GM18868 (cell line): ENCODE measurements around the gene AIPL1.
"Not testable (repeated sequence)": the region's sequence is repeated elsewhere in the genome, so short reads cannot be mapped to it uniquely, and the experiment has no call there.

Experiments used
- ATAC-seq: cut with Tn5 transposase; IDR thresholded peaks from one replicate; pipeline ENCODE4 v1.9.1; 2021; ENCODE audit warnings: mild to moderate bottlenecking, moderate library complexity; ENCODE audit not compliant: unreplicated experiment

The AIPL1 gene, protein sequence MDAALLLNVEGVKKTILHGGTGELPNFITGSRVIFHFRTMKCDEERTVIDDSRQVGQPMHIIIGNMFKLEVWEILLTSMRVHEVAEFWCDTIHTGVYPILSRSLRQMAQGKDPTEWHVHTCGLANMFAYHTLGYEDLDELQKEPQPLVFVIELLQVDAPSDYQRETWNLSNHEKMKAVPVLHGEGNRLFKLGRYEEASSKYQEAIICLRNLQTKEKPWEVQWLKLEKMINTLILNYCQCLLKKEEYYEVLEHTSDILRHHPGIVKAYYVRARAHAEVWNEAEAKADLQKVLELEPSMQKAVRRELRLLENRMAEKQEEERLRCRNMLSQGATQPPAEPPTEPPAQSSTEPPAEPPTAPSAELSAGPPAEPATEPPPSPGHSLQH

DNA sequence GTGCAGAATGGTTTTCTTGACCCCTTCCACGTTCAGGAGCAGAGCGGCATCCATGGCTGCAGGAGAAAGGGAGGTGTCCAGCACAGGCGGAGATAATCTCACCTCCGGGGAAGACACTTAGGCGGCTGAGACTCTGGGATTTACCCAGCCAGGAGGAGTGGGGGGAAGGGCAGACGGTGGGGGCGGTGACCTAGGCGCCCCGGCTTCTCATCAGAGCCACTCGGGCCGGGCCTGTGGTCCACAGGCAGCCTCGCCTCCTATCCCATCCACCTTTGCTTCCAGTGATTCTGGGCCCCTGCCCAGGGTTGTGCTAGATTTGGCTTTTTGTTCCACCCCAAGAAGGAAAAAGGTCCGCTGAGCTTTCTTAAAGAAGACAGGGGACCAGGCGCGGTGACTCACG, at the start of gene AIPL1:
Gene AIPL1 (minus strand): TSS at position 71 of the 400 bp plus-strand sequence. CDS start 17 bp downstream, at position 54.
- ATAC-seq: no peak

- no peak for ATAC-seq
Observed at GRCh38 chr17:6483507-6483906, 48.6 kb upstream of the AIPL1 start.

DNA sequence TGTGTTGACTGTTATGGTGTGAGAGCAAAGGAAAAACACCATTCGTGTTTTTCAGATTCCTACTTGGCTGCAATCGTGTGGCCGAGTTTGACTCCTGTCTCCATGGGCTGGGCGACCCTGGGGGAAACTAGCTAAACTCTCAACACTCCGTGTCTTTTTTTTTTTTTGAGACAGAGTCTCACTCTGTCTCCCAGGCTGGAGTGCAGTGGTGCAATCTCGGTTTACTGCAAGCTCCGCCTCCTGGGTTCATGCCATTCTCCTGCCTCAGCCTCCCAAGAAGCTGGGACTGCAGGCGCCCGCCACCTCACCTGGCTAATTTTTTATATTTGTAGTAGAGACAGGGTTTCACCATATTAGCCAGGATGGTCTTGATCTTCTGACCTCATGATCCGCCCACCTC, 47.9 kb upstream of the AIPL1 start:
- not testable (repeated sequence) for ATAC-seq

GRCh38 chr17:6482105-6482455, 47.2 kb upstream of the AIPL1 start:
- ATAC-seq: no peak

DNA sequence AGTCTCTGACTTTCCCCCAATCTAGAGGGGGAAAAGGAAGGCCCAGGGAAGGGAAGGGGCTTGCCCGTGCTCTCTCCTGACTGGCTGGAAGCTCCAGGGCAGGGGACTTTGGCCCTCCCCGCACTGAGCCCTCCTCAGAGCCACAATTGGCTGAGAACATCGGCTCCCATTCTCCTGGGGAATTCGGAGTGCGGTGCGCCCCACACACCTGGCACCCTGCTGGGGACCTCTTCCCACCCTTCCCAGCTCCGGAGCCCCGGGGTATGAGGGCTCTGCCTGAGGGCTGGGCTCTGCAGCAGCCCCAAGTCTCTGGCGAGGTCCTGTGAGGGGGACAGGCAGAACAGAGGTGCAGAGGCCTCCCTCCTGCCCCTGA, 45.4 kb upstream of the AIPL1 start:
- ATAC-seq: no peak

DNA sequence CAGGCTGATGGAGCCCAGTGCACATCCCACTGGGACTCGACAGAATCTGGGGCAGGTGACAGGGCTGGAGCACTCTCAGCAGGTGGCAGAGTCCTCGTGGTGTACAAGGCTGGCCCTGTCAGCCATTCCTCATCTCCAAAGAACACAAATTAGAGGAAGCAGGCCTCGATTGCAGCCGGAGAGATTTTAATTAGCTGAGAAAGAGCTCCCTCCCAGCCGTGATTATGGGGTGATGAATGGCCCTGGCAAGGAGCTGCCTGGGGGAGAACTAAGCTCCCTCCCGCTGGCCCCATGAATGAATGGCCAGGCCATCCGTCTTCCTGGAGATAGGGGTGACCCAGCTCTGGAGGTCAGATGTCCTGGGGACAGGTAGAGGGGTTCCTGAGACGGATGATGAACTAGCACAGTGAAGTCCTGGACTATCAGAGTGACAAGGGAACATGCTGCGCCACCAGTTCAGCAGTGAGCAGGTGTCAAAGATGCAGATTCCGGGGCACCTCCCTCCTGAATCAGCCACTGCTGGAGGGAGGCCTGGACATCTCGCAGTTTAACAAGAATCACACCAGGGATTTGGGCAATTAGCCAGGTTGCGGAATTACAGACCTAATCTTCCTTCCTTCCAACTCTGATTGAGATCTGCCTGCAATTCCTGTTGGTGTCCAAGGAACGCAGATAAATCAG, 44.8 kb upstream of the AIPL1 start:
- ATAC-seq: no peak

DNA sequence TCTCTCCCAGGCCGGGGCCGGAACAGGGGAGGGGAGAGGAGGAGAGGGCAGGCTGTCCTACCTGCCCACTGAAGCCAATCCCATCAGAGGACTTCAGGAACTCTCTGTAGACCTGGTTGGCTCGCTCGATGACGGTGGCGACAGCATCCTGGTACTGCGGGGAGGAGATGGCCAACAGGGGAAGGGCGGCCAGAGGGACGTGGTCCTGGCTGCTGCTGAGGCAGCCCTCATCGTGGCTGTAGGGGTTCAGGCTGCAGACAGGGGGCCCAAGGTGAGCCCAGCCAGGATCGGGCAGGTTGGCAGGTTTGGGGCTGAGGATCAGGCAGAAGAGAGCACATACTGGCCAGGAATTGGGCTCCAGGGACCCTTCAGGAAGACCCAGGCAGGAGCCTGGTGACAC, 43.6 kb upstream of the AIPL1 start:
- ATAC-seq: no peak

DNA sequence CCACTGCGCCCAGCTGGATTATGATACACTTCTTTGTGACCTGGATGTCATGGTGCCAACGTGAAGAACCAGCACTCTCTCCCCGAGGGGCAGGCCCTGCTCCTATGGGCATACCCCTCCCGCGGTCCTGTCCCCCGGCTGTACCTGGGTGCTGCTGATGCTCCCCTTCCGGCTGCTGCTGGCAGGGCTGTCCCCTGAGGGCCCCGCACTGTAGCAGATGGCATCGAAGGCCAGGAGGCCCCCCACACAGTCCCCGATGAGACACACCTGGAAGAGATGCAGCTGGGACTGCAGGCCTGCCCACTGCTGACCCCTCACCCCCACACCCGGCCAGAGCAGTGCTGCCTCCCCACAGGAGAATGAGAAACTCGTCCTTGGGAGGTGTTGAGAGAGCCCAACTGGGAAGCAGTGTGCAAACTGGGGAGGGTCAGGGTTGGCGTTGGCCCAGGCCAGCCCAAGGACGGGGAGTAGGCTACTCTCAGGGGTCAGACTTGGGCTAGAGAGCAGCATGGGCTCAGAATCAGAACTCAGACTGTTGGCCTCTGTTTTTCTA, 43.0 kb upstream of the AIPL1 start:
- no peak for ATAC-seq

GRCh38 chr17:6476810-6477179, 41.9 kb upstream of the AIPL1 start:
- no peak for ATAC-seq

DNA sequence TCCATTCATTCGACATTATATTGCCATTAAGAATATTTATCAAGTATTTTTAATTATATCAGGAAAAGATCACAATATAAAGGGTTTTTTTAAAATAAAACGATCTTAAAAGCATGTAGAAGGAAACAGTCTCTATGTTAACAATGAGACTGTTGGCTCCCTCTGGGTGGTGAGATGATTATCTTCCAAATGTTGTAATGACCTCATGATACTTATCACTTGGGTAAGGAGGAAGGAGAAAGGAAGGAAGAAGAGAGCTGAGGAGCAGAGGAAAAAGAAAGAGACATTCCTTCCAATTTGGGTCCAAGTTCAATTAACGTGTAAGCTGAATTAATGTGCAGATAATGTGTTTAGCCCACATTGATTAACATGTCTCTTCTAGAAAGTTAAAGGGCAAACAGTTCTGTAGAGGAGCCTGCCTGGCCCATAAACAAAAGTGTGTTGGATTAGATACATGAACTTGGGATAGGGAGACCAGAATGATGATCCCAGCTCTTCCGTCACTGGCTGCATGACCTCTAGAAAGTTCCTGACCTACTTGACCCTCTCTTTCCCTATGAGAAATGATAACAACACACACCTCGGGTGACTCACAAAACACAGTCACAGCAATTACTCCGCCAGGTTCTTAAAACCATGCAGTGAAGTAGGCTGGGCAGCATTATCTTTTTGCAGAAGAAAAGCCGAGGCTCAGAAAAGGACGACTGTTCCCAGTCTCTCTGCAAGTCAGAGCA, 41.3 kb upstream of the AIPL1 start:
- ATAC-seq: no peak

- ATAC-seq: no peak
Observed at GRCh38 chr17:6475411-6475810, 40.5 kb upstream of the AIPL1 start.

DNA sequence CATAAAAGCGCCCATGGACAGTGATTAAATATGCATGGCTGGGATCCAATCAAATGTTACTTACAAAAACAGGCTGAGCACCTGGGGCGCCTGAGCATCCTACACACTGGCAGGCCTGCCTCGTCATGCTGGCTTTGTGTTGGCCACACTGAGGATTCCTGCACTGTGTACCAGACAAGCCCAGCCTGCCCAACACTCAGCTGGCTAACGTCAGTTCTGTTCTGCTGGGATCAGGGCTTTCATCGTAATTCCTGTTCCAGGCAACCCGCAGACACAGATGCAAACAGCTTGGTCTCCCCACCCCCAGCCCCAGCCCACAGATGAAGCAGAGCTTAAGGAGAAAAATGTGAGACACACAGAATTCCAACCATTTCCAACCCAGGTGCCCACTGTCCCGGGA, 40.0 kb upstream of the AIPL1 start:
- no peak for ATAC-seq

DNA sequence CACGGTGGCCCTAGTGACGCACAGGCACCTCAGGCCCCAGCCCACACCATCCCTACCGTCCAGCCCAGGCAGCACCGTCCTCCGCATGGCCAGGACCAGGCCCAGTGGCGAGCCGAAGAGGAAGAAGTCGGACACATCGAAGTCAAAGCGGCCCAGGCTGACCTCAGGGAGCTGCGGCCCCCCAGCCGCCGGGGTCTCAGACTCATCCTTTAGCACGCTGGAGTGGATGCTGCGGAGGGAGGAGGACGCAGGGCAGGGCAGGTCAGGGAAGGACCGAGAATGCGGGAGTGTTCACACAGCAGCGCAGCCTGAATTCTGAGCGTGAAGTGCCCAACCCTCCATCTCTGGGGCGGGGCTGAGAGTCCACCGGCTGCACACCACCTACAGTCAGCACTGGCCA, 39.5 kb upstream of the AIPL1 start:
- no peak for ATAC-seq

DNA sequence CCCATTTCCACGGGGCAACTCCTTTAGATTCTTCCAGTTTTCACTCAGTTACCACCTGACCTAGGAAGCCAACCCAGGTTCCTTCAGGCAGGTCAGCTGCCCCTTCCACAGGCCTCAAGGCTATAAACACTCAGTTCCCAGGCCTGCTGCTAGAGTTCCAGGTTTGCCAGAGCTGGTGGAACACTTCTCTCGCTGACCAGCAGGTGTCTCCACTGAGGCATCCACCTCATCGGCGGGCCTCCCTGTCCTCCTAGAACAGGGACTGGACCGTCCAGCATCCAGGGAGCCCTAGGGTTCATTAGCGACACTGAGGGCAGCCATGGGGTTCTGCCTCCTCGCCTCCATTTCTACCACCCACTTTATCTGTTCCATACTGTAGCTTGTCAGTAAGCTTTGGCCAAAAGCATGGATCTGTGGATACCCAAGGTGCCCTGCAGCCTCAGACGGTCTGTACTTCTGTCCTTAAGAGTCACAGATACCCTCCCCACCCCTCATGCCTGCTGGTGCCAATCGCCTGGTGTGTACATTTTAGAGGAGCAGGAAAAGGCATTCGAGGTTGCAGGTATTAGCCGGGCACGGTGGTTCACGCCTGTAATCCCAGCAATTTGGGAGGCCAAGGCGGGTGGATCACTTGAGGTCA, 38.3 kb upstream of the AIPL1 start:
- no peak for ATAC-seq

GRCh38 chr17:6472517-6472916, 37.6 kb upstream of the AIPL1 start:
- no peak for ATAC-seq

DNA sequence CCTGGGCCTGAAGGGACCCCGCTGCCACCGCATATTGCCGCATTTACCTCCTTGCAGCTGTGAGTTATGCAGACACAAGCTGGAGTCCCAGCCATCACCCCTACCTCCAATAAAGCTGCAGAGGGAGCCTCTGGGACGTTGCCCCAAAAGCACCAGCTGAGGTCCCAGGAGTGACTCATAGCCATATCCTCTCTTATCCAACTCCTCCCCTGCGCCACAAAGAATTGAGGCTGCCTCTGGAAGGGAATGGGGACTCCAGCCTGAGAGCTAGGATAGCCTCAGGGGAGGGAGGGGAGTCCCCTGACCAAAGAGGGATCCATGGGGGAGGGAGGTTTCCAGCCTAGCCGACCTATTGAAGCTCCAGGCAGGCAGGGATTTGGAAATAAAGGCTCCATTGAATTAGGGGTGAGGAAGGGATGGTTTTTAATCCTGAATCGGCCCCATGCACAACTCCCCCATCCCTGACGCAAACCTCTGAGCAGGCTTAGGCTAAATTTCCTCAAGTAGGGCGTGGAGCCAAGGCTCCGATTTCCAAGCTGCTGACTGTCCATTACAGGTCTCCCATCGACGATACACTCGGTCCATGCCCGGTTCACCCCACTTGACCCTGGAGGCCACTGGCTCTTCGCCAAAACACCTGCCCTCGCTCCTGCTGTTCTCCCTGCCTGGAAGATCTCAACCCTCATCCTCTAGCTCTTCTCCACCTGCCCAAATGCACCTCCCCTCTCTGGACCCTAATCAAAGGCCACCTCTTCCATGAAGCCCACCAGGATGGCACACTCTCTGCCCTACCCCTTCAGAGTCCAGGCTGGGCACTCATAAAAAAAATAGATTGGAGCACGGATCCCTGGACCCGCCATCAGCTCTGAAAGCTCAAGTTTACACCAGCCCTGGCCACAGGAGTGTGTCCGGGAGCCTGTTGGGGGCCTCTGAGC, 36.9 kb upstream of the AIPL1 start:
- no peak for ATAC-seq

GRCh38 chr17:6470751-6471521, 36.0 kb upstream of the AIPL1 start:
- no peak for ATAC-seq

DNA sequence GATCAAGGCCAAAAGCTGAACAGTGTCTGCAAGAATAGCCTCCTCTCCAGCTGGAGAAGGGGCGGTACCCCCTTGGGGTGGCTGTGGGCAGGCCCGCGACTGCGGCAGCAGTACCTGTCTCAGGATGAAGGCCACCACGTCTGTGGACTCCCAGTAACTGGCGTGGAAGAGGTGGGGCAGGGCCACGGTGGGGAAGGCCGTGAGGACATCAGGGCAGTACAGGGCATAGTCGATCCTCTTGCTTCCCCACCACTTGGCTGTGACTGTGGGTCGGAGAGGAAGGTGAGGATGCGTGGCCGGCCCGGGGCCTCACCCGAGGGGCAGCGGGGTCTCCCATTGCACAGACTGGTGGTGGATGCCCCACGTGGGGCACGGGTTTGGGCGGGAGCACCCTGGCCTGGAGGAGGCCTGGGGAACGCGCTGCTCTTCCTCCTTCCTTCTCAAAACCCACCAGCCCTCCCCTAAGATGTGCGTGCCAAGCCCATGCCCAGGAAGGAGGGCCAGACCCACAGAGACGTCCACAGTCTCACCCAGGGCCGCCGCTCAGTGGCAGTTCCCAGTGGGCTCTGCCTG, 35.3 kb upstream of the AIPL1 start:
- ATAC-seq: no peak
